GM06990 (cell line): ENCODE measurements around the gene ABHD10.

Experiments
- DNase-seq: peaks from one replicate; pipeline ENCODE4 v3.0.0-alpha.2; 2011; ENCODE audit not compliant: insufficient read length; ENCODE audit errors: extremely low read depth
- H3K27me3 ChIP-seq: replicated peaks from 2 replicates; pipeline ENCODE4 v1.6.0; 2011; ENCODE audit warnings: low read length; ENCODE audit not compliant: control insufficient read depth, insufficient read depth
- H3K36me3 ChIP-seq: 2 replicates; pipeline ENCODE4 v1.5.1; 2011; ENCODE audit warnings: low read length; ENCODE audit not compliant: control insufficient read depth, insufficient read depth
- H3K4me3 ChIP-seq: replicated peaks from 2 replicates; pipeline ENCODE4 v1.5.1; 2011; ENCODE audit warnings: low read depth, mild to moderate bottlenecking, control low read depth, low read length
- CTCF ChIP-seq: IDR thresholded peaks from 2 replicates; pipeline ENCODE4 v1.5.1; 2011; ENCODE audit warnings: low read length, control low read depth, mild to moderate bottlenecking, inconsistent platforms; ENCODE audit not compliant: insufficient read depth, poor library complexity, severe bottlenecking

Gene ABHD10

DNA sequence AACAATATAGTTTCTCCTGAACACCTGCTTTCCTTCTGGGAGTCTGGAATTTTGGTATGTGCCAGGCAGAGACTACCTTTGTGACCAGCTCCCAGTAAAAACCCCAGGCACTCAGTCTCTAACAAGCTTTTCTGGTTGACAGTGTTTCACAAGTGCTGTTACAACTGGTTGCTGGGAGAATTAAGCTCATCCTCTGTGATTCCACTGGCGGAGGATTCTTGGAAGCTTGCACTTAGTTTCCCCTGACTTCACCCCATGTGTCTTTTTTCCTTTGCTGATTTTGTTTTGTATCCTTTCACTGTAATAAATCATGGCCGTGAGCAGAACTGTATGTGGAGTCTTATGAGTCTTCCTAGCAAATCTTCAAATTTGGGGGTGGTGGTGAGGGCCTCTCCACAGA lies 14.2 kb downstream of the ABHD10 start:
- no peak overlapping the region for H3K4me3 ChIP-seq
- DNase-seq = no peak
- no peak for TF ChIP-seq CTCF
- no peaks in the 10 kb centered on the region for H3K27me3 ChIP-seq
- H3K36me3 ChIP-seq = peaks cover 2% of the 10 kb centered on the region; the same call in 1 of the 2 replicates

- Histone ChIP-seq H3K36me3 (no peaks in the 10 kb centered on the region), H3K27me3 (no peaks in the 10 kb centered on the region; the same call in 1 of the 2 replicates), H3K4me3 (peak within 1 kb of the TSS; percentile 59)
- no peak for DNase-seq
- TF ChIP-seq CTCF = no peak
Observed at GRCh38 chr3:111998636-111999483, 20.0 kb downstream of the ABHD10 start, which contains the start of gene TAGLN3. TSS of gene TAGLN3 (plus strand) at chr3:111998922. CDS start at chr3:111999423, 501 bp downstream.

DNA sequence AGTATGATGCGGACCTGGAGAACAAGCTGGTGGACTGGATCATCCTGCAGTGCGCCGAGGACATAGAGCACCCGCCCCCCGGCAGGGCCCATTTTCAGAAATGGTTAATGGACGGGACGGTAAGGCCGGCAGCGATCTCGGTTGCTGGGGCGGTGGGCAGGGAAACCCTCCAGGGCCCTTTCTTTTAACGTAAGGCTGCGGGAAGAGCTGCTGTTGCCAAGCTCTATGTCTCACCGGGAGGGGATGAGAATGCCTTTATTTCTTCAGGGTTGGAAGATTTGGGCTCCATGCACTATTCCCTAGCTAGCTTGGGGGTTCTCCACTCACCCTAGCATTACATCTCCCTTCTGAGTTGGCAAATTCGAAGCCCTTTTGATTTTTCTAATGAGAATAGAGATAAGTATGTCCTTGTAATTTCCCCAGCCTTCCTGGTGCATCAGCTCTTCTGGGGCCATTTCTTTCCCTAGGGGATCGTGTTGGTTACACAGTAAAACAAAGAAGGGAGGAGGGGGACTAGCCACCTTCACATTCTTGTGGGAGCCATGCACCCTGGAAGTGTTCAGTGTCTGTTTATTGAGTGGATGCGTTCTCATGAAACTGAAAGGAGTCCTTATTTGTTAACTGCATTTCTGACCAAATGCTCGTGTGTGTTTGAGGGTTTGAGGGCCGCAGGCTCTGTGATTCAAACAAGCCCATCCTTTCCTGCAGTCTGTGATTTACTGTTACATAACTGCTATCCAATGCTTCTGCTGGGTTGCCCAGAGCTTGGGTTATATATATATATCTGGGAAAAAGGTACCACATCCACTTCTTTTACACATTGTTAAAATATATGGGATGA lies 20.9 kb downstream of the ABHD10 start:
- Histone ChIP-seq H3K36me3 (no peaks in the 10 kb centered on the region), H3K4me3 (peak overlapping the region; percentile 59), H3K27me3 (no peaks in the 10 kb centered on the region; the same call in 1 of the 2 replicates)
- no peak for TF ChIP-seq CTCF
- DNase-seq = no peak

- DNase-seq = no peak
- Histone ChIP-seq H3K36me3 (no peaks in the 10 kb centered on the region), H3K4me3 (no peak overlapping the region), H3K27me3 (no peaks in the 10 kb centered on the region; the same call in 1 of the 2 replicates)
- TF ChIP-seq CTCF = no peak
Observed at GRCh38 chr3:112000367-112000771, 21.5 kb downstream of the ABHD10 start.

- Histone ChIP-seq H3K36me3 (no peaks in the 10 kb centered on the region), H3K4me3 (no peak overlapping the region), H3K27me3 (no peaks in the 10 kb centered on the region; the same call in 1 of the 2 replicates)
- DNase-seq = no peak
- TF ChIP-seq CTCF = no peak
Observed at GRCh38 chr3:112000966-112001365, 22.1 kb downstream of the ABHD10 start.
